GM12878 (cell line): Measurements from ENCODE around the gene TEKT2. TPM values are rescaled to one million over a fixed set of nuclear protein-coding genes. Genes with fewer than 3 reads are reported as not detected.

Source experiments
- BRCA1 ChIP-seq: IDR thresholded peaks from 2 replicates; pipeline ENCODE4 v1.6.1; 2011; ENCODE audit warnings: low read depth, low read length, improper control_type of control experiment
- CREM ChIP-seq: IDR thresholded peaks from 2 replicates; pipeline ENCODE4 v1.6.1; 2014; ENCODE audit warnings: antibody characterized with exemption, low read depth
- HCFC1 ChIP-seq: fragments of 150-350 bp; IDR thresholded peaks from 2 replicates; pipeline ENCODE4 v1.6.1; 2014; ENCODE audit warnings: low read length
- HDGF ChIP-seq: fragments of 450-650 bp; IDR thresholded peaks from 2 replicates; pipeline ENCODE4 v1.6.1; 2016; ENCODE audit warnings: antibody characterized with exemption
- MEF2B ChIP-seq: fragments of 450-650 bp; IDR thresholded peaks from 2 replicates; pipeline ENCODE4 v1.6.1; 2018; ENCODE audit warnings: mild to moderate bottlenecking, moderate library complexity; ENCODE audit not compliant: partially characterized antibody, poor library complexity, severe bottlenecking
- NBN ChIP-seq: fragments of 450-650 bp; IDR thresholded peaks from 2 replicates; pipeline ENCODE4 v1.6.1; 2016
- POLR2A ChIP-seq: IDR thresholded peaks from 2 replicates; pipeline ENCODE4 v1.6.1; 2011; ENCODE audit warnings: low read depth, mild to moderate bottlenecking, low read length
- SIN3A ChIP-seq: IDR thresholded peaks from 2 replicates; pipeline ENCODE4 v1.6.1; 2012; ENCODE audit warnings: low read depth, low read length, improper control_type of control experiment
- SMAD1 ChIP-seq: fragments of 450-650 bp; IDR thresholded peaks from 2 replicates; pipeline ENCODE4 v1.6.1; 2018; ENCODE audit warnings: mild to moderate bottlenecking, low read depth; ENCODE audit not compliant: partially characterized antibody
- TCF7 ChIP-seq: IDR thresholded peaks from 2 replicates; pipeline ENCODE4 v1.6.1; 2014; ENCODE audit warnings: antibody characterized with exemption, borderline replicate concordance
- YY1 ChIP-seq: IDR thresholded peaks from 2 replicates; pipeline ENCODE4 v1.6.1; 2011; ENCODE audit warnings: low read depth, mild to moderate bottlenecking, low read length
- ZNF207 ChIP-seq: fragments of 450-650 bp; IDR thresholded peaks from 2 replicates; pipeline ENCODE4 v1.6.1; 2014; ENCODE audit warnings: antibody characterized with exemption, mild to moderate bottlenecking, borderline replicate concordance
- ZNF274 ChIP-seq: IDR thresholded peaks from one replicate; pipeline ENCODE4 v1.8.0; 2011; ENCODE audit not compliant: insufficient read length, insufficient read depth
- polyA plus RNA-seq, 11 experiments: library from polyadenylated mRNA; depleted of rRNA in 4 of 11; unstranded in 6 of 11; stranded (reverse) in 5 of 11; fragments of >200 nt; fragmentation: Nextera tagmentation in 4 of 11; fragmentation: Illumina TruSeq in 1 of 11; extraction: Ambion mirVana in 4 of 11; extraction: Trizol in 1 of 11; gene quantifications; 1 replicate in 1 of 11; 2 replicates in 10 of 11; pipeline versions ENCODE4 v1.2.1 to v1.2.3, GENCODE V29; 2011 to 2016; ENCODE audit warnings: inconsistent platforms in 2 of 11, missing spikeins in 2 of 11, low read depth in 1 of 11
- total RNA-seq, 4 experiments: library from RNA; depleted of rRNA in 3 of 4; stranded (reverse); fragments of >200 nt in 3 of 4; fragmentation: Illumina TruSeq in 1 of 4; extraction: Trizol in 1 of 4; gene quantifications; 2 replicates each; pipeline versions ENCODE4 v1.2.1 to v1.2.3, GENCODE V29; 2013 to 2021
- TF ChIP-seq, protein P1 (sequence below): fragments of 450-650 bp; IDR thresholded peaks from 2 replicates; pipeline ENCODE4 v1.6.1; 2016; ENCODE audit warnings: mild to moderate bottlenecking
- TF ChIP-seq, protein P2 (sequence below): IDR thresholded peaks from 2 replicates; pipeline ENCODE4 v1.6.1; 2012; ENCODE audit warnings: low read depth, low read length, improper control_type of control experiment
- TF ChIP-seq, protein P3 (sequence below): fragments of 450-650 bp; IDR thresholded peaks from 2 replicates; pipeline ENCODE4 v1.6.1; 2017; ENCODE audit warnings: borderline replicate concordance
- TF ChIP-seq, protein P4 (sequence below): fragments of 450-650 bp; IDR thresholded peaks from 2 replicates; pipeline ENCODE4 v1.6.1; 2017; ENCODE audit warnings: mild to moderate bottlenecking, moderate library complexity
- TF ChIP-seq, protein P5 (sequence below): IDR thresholded peaks from 2 replicates; pipeline ENCODE4 v1.6.1; 2011; ENCODE audit warnings: borderline replicate concordance, low read depth, mild to moderate bottlenecking, moderate library complexity, low read length; ENCODE audit not compliant: insufficient read depth, poor library complexity, severe bottlenecking
- TF ChIP-seq, protein P6 (sequence below): IDR thresholded peaks from 2 replicates; pipeline ENCODE4 v1.6.1; 2012; ENCODE audit warnings: low read depth, low read length, improper control_type of control experiment

The TEKT2 gene
- total and polyA plus RNA-seq, 10 of the 15 experiments (the other 5 are each of a cell fraction or from before 2014, with no cell fraction given), result 0.07 to 0.13 TPM; not detected in 8

DNA sequence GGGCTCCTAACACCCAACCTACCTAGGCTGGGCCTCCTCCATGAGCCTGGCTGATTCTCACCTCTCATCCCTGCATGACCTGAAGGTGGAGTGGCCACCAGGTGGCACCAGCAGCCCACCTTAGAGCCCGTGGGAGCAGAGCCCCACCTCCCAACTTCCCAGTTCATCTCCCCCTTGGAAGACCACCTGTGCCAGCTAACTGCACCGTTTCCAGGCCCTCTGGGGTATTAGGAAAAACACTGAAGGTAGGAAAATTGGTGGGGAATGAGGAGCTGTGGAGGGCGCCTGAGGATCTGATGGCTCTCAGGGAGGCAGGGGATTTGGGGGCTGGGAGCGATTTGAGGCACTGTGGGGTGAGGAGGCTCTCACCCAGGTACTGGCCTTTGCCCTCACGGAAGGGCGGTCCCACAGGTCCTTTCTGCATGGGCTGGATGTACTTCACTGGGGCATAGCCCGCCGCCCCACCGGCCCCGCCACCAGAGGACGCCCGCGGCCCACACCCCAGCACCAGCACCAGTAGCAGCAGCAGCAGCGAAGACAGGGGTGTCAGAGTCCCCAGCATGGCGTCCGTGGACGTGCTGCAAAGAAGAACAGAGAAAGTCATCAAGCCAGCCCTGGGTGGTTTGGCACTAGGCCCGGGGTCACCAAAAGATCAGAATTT, 15.9 kb downstream of the TEKT2 start (continued):
- TF ChIP-seq YY1 (no peak), NBN (no peak), ZNF207 (0 out of 2 replicates have a peak, but pooled peaks have one; percentile 30), HDGF (no peak), MEF2B (no peak), POLR2A (no peak), CREM (no peak), TCF7 (no peak), BRCA1 (no peak), SMAD1 (no peak), SIN3A (no peak), ZNF274 (no peak), HCFC1 (no peak)
- TF ChIP-seq, protein P1, sequence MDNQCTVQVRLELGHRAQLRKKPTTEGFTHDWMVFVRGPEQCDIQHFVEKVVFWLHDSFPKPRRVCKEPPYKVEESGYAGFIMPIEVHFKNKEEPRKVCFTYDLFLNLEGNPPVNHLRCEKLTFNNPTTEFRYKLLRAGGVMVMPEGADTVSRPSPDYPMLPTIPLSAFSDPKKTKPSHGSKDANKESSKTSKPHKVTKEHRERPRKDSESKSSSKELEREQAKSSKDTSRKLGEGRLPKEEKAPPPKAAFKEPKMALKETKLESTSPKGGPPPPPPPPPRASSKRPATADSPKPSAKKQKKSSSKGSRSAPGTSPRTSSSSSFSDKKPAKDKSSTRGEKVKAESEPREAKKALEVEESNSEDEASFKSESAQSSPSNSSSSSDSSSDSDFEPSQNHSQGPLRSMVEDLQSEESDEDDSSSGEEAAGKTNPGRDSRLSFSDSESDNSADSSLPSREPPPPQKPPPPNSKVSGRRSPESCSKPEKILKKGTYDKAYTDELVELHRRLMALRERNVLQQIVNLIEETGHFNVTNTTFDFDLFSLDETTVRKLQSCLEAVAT, result no peak
- TF ChIP-seq, protein P2, sequence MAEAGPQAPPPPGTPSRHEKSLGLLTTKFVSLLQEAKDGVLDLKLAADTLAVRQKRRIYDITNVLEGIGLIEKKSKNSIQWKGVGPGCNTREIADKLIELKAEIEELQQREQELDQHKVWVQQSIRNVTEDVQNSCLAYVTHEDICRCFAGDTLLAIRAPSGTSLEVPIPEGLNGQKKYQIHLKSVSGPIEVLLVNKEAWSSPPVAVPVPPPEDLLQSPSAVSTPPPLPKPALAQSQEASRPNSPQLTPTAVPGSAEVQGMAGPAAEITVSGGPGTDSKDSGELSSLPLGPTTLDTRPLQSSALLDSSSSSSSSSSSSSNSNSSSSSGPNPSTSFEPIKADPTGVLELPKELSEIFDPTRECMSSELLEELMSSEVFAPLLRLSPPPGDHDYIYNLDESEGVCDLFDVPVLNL, result no peak
- TF ChIP-seq, protein P3, sequence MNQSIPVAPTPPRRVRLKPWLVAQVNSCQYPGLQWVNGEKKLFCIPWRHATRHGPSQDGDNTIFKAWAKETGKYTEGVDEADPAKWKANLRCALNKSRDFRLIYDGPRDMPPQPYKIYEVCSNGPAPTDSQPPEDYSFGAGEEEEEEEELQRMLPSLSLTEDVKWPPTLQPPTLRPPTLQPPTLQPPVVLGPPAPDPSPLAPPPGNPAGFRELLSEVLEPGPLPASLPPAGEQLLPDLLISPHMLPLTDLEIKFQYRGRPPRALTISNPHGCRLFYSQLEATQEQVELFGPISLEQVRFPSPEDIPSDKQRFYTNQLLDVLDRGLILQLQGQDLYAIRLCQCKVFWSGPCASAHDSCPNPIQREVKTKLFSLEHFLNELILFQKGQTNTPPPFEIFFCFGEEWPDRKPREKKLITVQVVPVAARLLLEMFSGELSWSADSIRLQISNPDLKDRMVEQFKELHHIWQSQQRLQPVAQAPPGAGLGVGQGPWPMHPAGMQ, result no peak
- TF ChIP-seq, protein P4, sequence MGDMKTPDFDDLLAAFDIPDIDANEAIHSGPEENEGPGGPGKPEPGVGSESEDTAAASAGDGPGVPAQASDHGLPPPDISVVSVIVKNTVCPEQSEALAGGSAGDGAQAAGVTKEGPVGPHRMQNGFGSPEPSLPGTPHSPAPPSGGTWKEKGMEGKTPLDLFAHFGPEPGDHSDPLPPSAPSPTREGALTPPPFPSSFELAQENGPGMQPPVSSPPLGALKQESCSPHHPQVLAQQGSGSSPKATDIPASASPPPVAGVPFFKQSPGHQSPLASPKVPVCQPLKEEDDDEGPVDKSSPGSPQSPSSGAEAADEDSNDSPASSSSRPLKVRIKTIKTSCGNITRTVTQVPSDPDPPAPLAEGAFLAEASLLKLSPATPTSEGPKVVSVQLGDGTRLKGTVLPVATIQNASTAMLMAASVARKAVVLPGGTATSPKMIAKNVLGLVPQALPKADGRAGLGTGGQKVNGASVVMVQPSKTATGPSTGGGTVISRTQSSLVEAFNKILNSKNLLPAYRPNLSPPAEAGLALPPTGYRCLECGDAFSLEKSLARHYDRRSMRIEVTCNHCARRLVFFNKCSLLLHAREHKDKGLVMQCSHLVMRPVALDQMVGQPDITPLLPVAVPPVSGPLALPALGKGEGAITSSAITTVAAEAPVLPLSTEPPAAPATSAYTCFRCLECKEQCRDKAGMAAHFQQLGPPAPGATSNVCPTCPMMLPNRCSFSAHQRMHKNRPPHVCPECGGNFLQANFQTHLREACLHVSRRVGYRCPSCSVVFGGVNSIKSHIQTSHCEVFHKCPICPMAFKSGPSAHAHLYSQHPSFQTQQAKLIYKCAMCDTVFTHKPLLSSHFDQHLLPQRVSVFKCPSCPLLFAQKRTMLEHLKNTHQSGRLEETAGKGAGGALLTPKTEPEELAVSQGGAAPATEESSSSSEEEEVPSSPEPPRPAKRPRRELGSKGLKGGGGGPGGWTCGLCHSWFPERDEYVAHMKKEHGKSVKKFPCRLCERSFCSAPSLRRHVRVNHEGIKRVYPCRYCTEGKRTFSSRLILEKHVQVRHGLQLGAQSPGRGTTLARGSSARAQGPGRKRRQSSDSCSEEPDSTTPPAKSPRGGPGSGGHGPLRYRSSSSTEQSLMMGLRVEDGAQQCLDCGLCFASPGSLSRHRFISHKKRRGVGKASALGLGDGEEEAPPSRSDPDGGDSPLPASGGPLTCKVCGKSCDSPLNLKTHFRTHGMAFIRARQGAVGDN, result no peak
- TF ChIP-seq, protein P5, sequence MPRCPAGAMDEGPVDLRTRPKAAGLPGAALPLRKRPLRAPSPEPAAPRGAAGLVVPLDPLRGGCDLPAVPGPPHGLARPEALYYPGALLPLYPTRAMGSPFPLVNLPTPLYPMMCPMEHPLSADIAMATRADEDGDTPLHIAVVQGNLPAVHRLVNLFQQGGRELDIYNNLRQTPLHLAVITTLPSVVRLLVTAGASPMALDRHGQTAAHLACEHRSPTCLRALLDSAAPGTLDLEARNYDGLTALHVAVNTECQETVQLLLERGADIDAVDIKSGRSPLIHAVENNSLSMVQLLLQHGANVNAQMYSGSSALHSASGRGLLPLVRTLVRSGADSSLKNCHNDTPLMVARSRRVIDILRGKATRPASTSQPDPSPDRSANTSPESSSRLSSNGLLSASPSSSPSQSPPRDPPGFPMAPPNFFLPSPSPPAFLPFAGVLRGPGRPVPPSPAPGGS, result no peak
- TF ChIP-seq, protein P6, sequence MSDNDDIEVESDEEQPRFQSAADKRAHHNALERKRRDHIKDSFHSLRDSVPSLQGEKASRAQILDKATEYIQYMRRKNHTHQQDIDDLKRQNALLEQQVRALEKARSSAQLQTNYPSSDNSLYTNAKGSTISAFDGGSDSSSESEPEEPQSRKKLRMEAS, result no peak
